Subcutaneous adipose tissue (tissue), 4 donors: ENCODE data around the gene KCNC4. TPM values are rescaled to one million over a fixed set of nuclear protein-coding genes. Genes with fewer than 3 reads are reported as not detected.

Experiments
- total RNA-seq, 4 donors: library from RNA; depleted of rRNA; stranded (reverse); fragments of >200 nt; gene quantifications; one replicate each; pipeline ENCODE4 v1.1.0, GENCODE V29; 2016
- TF ChIP-seq, protein P1 (sequence below): fragments of 450-650 bp; IDR thresholded peaks from one replicate; pipeline ENCODE4 v1.5.1; 2016; ENCODE audit warnings: low read depth, mild to moderate bottlenecking, control low read depth, antibody characterized with exemption, moderate library complexity

KCNC4 gene
- total RNA-seq, 4 donors from 2014 or later: 1.3 to 6.6 (median 1.9) TPM

- TF ChIP-seq, protein P1, sequence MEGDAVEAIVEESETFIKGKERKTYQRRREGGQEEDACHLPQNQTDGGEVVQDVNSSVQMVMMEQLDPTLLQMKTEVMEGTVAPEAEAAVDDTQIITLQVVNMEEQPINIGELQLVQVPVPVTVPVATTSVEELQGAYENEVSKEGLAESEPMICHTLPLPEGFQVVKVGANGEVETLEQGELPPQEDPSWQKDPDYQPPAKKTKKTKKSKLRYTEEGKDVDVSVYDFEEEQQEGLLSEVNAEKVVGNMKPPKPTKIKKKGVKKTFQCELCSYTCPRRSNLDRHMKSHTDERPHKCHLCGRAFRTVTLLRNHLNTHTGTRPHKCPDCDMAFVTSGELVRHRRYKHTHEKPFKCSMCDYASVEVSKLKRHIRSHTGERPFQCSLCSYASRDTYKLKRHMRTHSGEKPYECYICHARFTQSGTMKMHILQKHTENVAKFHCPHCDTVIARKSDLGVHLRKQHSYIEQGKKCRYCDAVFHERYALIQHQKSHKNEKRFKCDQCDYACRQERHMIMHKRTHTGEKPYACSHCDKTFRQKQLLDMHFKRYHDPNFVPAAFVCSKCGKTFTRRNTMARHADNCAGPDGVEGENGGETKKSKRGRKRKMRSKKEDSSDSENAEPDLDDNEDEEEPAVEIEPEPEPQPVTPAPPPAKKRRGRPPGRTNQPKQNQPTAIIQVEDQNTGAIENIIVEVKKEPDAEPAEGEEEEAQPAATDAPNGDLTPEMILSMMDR: no peak
Observed at GRCh38 chr1:110190282-110190929, 19.7 kb upstream of the KCNC4 start.

- TF ChIP-seq, protein P1: no peak
Observed at GRCh38 chr1:110192541-110192940, 17.6 kb upstream of the KCNC4 start.

- TF ChIP-seq, protein P1: no peak
Observed at GRCh38 chr1:110195196-110195595, 14.9 kb upstream of the KCNC4 start.

GRCh38 chr1:110196917-110197765 lies 13.0 kb upstream of the KCNC4 start:
- TF ChIP-seq, protein P1: no peak

DNA sequence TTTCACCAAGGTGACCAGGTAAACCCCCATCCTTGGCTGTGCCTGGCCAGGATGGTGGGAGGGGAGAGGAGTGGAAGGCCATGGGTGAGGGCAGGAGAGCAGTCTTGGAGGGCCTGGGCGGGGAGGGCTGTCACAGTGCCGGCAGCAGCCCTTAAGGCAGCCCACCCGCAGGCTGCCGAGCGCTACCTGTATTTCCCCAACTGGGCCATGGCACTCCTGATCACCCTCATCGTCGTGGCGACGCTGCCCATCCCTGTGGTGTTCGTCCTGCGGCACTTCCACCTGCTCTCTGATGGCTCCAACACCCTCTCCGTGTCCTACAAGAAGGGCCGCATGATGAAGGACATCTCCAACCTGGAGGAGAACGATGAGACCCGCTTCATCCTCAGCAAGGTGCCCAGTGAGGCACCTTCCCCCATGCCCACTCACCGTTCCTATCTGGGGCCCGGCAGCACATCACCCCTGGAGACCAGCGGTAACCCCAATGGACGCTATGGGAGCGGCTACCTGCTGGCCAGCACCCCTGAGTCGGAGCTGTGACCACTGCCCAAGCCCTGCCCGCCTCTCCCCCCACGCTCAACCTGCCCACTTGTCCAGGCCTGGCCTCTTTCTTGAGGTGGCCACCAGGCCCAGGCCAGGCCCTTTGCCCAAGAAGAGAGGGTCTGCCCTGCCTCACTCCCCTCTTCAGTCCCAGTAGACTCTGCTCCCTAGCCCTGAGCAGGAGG lies 12.0 kb upstream of the KCNC4 start:
- TF ChIP-seq, protein P1: no peak

DNA sequence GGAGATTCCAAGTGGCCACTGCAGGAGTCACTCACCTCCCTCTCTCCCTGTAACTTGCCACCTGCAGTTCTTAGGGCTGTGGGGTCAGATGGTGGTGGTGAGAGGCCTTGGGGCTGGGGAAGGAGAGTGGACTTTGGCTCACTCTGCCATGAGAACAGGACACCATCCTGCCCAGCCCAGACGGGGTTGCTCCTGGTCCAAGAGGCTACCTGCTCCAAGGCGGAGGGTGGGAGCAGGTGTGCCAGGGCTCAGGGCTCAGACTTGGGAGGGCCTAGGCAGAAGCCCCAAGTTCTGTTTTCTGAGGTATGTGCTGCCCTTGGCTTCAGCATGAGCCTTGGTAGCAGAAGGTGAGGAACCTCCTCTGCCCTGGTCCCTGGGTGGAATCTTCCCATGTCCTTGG lies 11.4 kb upstream of the KCNC4 start:
- TF ChIP-seq, protein P1: no peak

DNA sequence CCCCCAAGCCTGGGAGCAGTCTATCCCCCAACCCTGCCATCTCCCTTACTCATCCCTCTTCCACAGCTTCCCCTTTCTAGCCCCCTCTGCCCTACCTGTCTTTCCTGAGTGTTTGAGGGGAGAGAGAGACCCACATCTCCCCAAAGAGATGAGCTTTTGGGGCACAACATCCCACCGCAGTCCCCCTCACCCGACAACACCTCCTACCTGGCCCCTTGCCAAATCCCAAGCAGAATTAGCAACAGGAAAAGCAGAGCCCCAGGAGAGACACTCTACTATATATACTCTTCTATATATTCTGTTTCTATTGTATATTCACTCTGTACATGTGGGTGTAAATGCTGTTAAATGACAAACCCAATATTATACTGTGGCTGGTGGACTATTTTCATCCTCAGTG lies 9.9 kb upstream of the KCNC4 start:
- TF ChIP-seq, protein P1: no peak
